Activated CD4-positive, alpha-beta T cell treated with anti-CD3 and anti-CD28 coated beads for 36 hours (primary cell): ENCODE data around the gene PCNX2. TPM values are rescaled to one million over a fixed set of nuclear protein-coding genes. Genes with fewer than 3 reads are reported as not detected.

Experiments used
- ATAC-seq: fragments of 200-7000 bp; cut with Tn5 transposase; one replicate; pipeline ENCODE4 v1.10.0; 2021; ENCODE audit warnings: mild to moderate bottlenecking, moderate library complexity
- CTCF ChIA-PET: fragments of 350-600 bp; sonication (Branson Sonifier 250); formaldehyde crosslinking; loops from one replicate; lab custom pipeline; 2021; ENCODE audit warnings: antibody characterized with exemption; lab: Charles Lee
- POLR2A ChIA-PET: fragments of 350-600 bp; sonication (Branson Sonifier 250); formaldehyde crosslinking; loops from one replicate; lab custom pipeline; 2021; ENCODE audit warnings: antibody characterized with exemption, inconsistent platforms; lab: Charles Lee
- DNase-seq: peaks from one replicate; pipeline ENCODE4 v3.0.0-alpha.2; 2020
- H3K27ac Mint-ChIP-seq: one replicate; pipeline ENCODE4 v1.8.0; 2021; ENCODE audit warnings: mixed read lengths
- H3K27me3 Mint-ChIP-seq: one replicate; pipeline ENCODE4 v1.8.0; 2021; ENCODE audit warnings: mixed read lengths
- H3K36me3 Mint-ChIP-seq: one replicate; pipeline ENCODE4 v1.8.0; 2021; ENCODE audit warnings: low read depth, mixed read lengths
- H3K4me1 Mint-ChIP-seq: one replicate; pipeline ENCODE4 v1.8.0; 2021; ENCODE audit warnings: mixed read lengths
- H3K4me3 Mint-ChIP-seq: one replicate; pipeline ENCODE4 v1.8.0; 2021; ENCODE audit warnings: mild to moderate bottlenecking, moderate library complexity, mixed read lengths
- H3K9me3 Mint-ChIP-seq: one replicate; pipeline ENCODE4 v1.8.0; 2021; ENCODE audit warnings: low read depth, mixed read lengths
- intact Hi-C, 2 experiments: fragments of 100-400 bp; cut with DNase I in 1 of 2; cut with micrococcal nuclease in 1 of 2; formaldehyde crosslinking; loops; one replicate each; pipeline versions ENCODE4 v1.14.2 to v1.15.1; 2022 to 2024; cut with DNase I, micrococcal nuclease
- total RNA-seq, 2 experiments: library from RNA; stranded (reverse); gene quantifications; one replicate each; pipeline ENCODE4 v1.2.3, GENCODE V29; 2021

The PCNX2 gene, protein sequence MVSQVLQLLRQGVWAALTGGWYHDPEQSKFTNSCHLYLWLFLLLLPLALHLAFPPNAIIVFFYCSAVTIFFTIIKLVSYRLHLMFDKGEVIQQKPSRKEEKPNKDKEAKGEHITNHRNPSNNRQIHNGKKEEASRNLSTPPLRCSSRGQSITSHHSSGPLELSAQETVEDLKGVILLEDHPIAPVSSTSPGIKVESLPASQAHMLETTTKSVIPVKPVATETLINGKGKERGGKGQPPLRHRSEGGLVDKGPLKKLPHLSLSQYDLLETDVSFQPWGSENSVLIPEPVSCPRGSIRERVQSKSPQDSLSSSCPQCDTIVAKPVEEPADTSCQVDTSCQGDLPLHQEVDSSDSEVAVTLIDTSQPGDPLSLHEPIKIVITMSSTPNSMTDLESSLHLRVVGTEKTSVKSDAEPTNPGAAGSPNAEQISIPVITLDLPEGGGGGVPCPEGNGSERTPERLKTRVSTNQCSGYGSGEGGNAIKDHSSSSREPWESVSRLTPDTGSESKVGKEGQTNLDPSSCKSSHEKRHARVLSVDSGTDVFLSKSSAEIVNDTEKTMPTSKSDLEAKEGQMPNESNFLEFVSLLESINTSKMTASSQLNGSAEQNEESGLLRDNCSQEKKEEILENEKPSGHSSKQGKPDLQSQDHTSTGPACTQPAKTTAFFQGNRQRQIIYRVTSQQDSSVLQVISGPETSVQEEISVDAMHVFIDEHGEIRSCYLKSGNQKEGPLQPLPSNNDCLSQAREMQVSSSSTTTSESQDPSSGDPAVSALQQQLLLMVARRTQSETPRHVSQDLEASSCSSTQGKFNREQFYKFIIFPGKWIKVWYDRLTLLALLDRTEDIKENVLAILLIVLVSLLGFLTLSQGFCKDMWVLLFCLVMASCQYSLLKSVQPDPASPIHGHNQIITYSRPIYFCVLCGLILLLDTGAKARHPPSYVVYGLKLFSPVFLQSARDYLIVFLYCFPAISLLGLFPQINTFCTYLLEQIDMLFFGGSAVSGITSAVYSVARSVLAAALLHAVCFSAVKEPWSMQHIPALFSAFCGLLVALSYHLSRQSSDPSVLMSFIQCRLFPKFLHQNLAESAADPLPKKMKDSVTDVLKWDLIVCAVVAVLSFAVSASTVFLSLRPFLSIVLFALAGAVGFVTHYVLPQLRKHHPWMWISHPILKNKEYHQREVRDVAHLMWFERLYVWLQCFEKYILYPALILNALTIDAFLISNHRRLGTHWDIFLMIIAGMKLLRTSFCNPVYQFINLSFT (N-terminal part only)
- 10 to 100 TPM; 14.7 to 18.1 TPM for total RNA-seq

- Mint-ChIP-seq H3K9me3 (no peaks in the 10 kb centered on the region), H3K4me1 (peaks cover 32% of the 10 kb centered on the region), H3K36me3 (no peaks in the 10 kb centered on the region), H3K4me3 (peak within 1 kb of the TSS; percentile 95), H3K27ac (peak within 1 kb of the TSS; percentile 96), H3K27me3 (no peaks in the 10 kb centered on the region)
- ATAC-seq (peak; percentile 87), DNase-seq (peak; percentile 85)
- POLR2A ChIA-PET: interaction anchor here (0.6 kb wide), 1 partner anchor 30 kb away, joined by 4 read pairs; no protein-coding TSS in a partner anchor
- intact Hi-C loops: loop anchor here in 1 of 2 experiments (1.0 kb wide), 2 partner anchors 13 to 32 kb away; partner anchors contain the start of gene MAP3K21
- CTCF ChIA-PET: interaction anchor here (0.6 to 1.9 kb wide), 7 partner anchors 9 to 906 kb away, joined by 3 to 10 read pairs (median 4); no protein-coding TSS in a partner anchor
Measured at GRCh38 chr1:233295237-233295974, at the start of gene PCNX2. Gene PCNX2, minus strand, starts transcription at chr1:233295725. Its CDS starts 247 bp downstream, at chr1:233295478.

DNA sequence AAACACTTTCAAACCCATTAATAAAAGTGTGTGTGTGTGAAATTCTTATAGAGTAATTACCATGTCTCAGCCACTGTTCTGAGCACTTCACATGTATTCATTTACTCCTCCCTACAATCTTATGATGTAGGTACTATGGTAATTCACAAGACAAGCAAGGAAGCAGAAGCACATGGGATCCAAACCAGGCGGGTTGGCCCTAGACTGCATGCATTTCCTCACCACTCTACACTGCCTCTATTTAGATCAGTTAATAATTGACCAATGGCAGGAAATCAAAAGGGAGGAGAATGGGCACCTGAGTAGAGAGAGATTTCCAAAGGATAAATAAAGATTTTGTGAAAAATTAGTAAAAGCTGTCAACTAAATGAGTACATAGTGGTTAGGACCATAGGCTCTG is 47.7 kb upstream of the PCNX2 start:
- POLR2A ChIA-PET: no interaction called here
- no peak overlapping the region for H3K27ac Mint-ChIP-seq
- CTCF ChIA-PET: no interaction called here
- ATAC-seq: no peak
- peaks cover 20% of the 10 kb centered on the region for H3K27me3 Mint-ChIP-seq
- no peaks in the 10 kb centered on the region for H3K36me3 Mint-ChIP-seq
- H3K4me1 Mint-ChIP-seq: no peaks in the 10 kb centered on the region
- no peak for DNase-seq
- intact Hi-C loops: no loop called here
- no peaks in the 10 kb centered on the region for H3K9me3 Mint-ChIP-seq
- H3K4me3 Mint-ChIP-seq: no peak overlapping the region

- ChIA-PET POLR2A (no interaction called here), CTCF (interaction anchor here (0.6 to 1.3 kb wide), 3 partner anchors 12 to 38 kb away, joined by 3 to 5 read pairs (median 4); no protein-coding TSS in a partner anchor)
- Mint-ChIP-seq H3K4me3 (no peak overlapping the region), H3K4me1 (no peaks in the 10 kb centered on the region), H3K36me3 (no peaks in the 10 kb centered on the region), H3K9me3 (no peaks in the 10 kb centered on the region), H3K27me3 (peaks cover 25% of the 10 kb centered on the region), H3K27ac (no peak overlapping the region)
- ATAC-seq: no peak
- DNase-seq: no peak
- intact Hi-C loops: no loop called here
Measured at GRCh38 chr1:233342086-233342485, 46.6 kb upstream of the PCNX2 start.

GRCh38 chr1:233340966-233341516 is 45.5 kb upstream of the PCNX2 start:
- Mint-ChIP-seq H3K27ac (no peak overlapping the region), H3K36me3 (no peaks in the 10 kb centered on the region), H3K27me3 (peaks cover 32% of the 10 kb centered on the region), H3K4me1 (no peaks in the 10 kb centered on the region), H3K4me3 (no peak overlapping the region), H3K9me3 (no peaks in the 10 kb centered on the region)
- DNase-seq: no peak
- intact Hi-C loops: no loop called here
- ChIA-PET POLR2A (no interaction called here), CTCF (interaction anchor here (1.2 kb wide), 1 partner anchor 23 kb away, joined by 5 read pairs; no protein-coding TSS in a partner anchor)
- ATAC-seq: no peak

GRCh38 chr1:233340031-233340555 is 44.6 kb upstream of the PCNX2 start:
- ChIA-PET CTCF (interaction anchor here (0.6 kb wide), 1 partner anchor 13 kb away, joined by 3 read pairs; no protein-coding TSS in a partner anchor), POLR2A (no interaction called here)
- H3K27me3 Mint-ChIP-seq: peaks cover 32% of the 10 kb centered on the region
- no peaks in the 10 kb centered on the region for H3K36me3 Mint-ChIP-seq
- H3K4me1 Mint-ChIP-seq: no peaks in the 10 kb centered on the region
- no peak overlapping the region for H3K4me3 Mint-ChIP-seq
- ATAC-seq (no peak), DNase-seq (no peak)
- intact Hi-C loops: no loop called here
- no peak overlapping the region for H3K27ac Mint-ChIP-seq
- no peaks in the 10 kb centered on the region for H3K9me3 Mint-ChIP-seq

DNA sequence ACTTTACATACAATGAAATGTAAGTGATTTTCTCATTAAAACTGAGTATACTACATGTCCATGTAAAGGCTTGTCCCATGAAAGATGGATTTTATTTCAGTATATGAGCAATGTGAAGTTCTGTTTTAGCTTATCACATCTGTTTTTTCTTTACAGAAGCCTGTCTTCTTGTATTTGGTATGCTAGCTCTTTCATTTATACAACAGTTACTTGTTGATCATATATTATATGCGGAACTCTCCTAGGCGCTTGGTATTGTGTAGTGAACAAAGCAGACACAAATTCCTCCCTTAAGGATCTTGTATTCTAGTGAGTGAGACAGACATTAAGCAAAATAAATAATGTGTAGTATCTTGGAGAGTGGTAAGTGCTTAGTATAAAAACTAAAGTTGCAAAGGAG is 42.6 kb upstream of the PCNX2 start:
- no peak overlapping the region for H3K4me3 Mint-ChIP-seq
- DNase-seq (no peak), ATAC-seq (no peak)
- H3K27ac Mint-ChIP-seq: no peak overlapping the region
- intact Hi-C loops: no loop called here
- H3K27me3 Mint-ChIP-seq: peaks cover 33% of the 10 kb centered on the region
- ChIA-PET POLR2A (no interaction called here), CTCF (interaction anchor here (0.8 kb wide), 1 partner anchor 11 kb away, joined by 3 read pairs; no protein-coding TSS in a partner anchor)
- no peaks in the 10 kb centered on the region for H3K9me3 Mint-ChIP-seq
- H3K4me1 Mint-ChIP-seq: no peaks in the 10 kb centered on the region
- no peaks in the 10 kb centered on the region for H3K36me3 Mint-ChIP-seq

DNA sequence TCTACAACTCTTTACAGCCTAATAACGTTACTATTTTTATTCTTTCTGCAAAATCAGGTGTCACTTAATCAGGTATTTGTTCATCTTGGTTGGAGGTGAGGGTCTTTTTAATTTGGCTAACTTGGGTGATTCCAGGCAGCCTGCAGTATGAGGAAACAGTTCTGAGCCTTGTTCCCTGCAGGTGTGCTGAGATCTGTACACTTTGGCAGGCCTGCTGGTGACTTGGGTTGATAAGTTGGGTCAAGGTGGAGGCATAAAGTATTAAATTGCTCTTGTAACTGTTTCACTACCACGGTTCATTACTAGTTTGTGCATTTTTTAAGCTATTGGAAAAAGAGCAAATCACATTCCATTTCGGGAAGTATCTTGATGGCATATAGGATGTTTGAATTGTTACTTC is 42.0 kb upstream of the PCNX2 start:
- no peak overlapping the region for H3K4me3 Mint-ChIP-seq
- no peak for DNase-seq
- no peaks in the 10 kb centered on the region for H3K4me1 Mint-ChIP-seq
- ChIA-PET POLR2A (no interaction called here), CTCF (interaction anchor here (0.8 kb wide), 1 partner anchor 12 kb away, joined by 3 read pairs; no protein-coding TSS in a partner anchor)
- no peak overlapping the region for H3K27ac Mint-ChIP-seq
- no peaks in the 10 kb centered on the region for H3K36me3 Mint-ChIP-seq
- intact Hi-C loops: no loop called here
- H3K9me3 Mint-ChIP-seq: no peaks in the 10 kb centered on the region
- peaks cover 33% of the 10 kb centered on the region for H3K27me3 Mint-ChIP-seq
- ATAC-seq: no peak

DNA sequence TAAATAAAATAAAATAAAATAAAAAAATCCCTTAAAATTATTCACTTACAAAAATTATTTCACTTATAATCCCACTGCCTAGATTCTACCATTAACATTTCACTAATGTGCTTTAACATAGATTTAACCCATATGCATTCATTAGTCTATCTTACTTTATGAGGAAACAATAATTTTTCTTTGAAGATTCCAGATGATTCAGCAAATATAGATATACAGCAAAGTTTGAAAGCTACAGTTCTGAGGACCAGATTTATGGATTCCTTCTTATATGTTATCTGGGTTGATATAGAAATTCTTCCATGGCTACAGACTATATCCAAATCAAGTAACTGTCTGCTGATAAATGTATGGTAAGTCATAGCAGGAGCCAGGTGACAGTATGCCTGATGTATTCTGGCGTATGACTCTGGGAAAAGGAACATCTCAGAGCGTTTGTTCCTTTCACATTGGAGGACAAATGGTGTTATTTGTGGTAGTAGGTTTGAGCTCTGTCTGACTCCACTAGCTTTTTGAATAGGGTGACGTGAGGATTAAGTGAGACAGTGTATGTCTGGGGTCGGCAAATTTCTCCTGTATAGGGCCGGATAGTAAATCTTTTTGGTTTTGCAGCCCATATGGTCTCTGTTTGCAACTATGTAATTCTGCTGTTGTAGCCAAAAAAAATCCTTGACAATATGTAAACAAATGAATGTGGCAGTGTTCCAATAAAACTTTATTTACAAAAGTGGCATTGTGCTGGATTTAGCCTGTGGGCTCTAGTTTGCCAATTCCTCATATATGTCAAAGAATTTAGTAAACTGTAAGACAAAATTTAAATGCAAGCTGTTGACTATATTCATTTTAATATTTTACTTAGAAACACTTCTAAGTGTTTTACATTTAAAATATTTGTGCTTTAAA is 41.3 kb upstream of the PCNX2 start:
- DNase-seq (no peak), ATAC-seq (no peak)
- peaks cover 33% of the 10 kb centered on the region for H3K27me3 Mint-ChIP-seq
- no peaks in the 10 kb centered on the region for H3K4me1 Mint-ChIP-seq
- POLR2A ChIA-PET: no interaction called here
- no peaks in the 10 kb centered on the region for H3K9me3 Mint-ChIP-seq
- H3K27ac Mint-ChIP-seq: no peak overlapping the region
- H3K36me3 Mint-ChIP-seq: no peaks in the 10 kb centered on the region
- CTCF ChIA-PET: no interaction called here
- H3K4me3 Mint-ChIP-seq: no peak overlapping the region
- intact Hi-C loops: no loop called here

DNA sequence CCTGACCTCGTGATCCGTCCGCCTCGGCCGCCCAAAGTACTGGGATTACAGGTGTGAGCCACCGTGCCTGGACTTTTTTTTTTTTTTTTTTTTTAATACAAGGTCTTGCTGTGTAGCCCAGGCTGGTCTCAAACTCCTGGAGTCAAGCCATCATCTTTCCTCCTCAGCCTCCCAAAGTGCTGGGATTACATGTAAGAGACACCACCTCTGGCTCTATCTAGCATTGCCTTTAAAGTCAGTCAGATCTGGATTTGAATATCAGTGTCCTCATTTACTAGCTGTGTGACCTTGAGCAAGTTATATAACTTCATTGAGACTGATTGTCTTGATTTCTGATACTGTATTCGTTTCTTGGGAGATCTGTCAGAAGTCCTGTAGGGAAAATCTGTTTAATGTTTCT is 38.6 kb upstream of the PCNX2 start:
- ATAC-seq: no peak
- no peak overlapping the region for H3K27ac Mint-ChIP-seq
- H3K9me3 Mint-ChIP-seq: no peaks in the 10 kb centered on the region
- peaks cover 6% of the 10 kb centered on the region for H3K4me1 Mint-ChIP-seq
- DNase-seq: no peak
- no peak overlapping the region for H3K4me3 Mint-ChIP-seq
- intact Hi-C loops: no loop called here
- POLR2A ChIA-PET: no interaction called here
- no peaks in the 10 kb centered on the region for H3K36me3 Mint-ChIP-seq
- CTCF ChIA-PET: interaction anchor here (1.1 kb wide), 2 partner anchors 12 to 28 kb away, joined by 3 to 4 read pairs; no protein-coding TSS in a partner anchor
- peaks cover 28% of the 10 kb centered on the region for H3K27me3 Mint-ChIP-seq
